GM12873 (cell line): ENCODE measurements around the gene STAT4.
A peak's percentile ranks its signal among the peaks of the same experiment; 100 is the strongest.

Source experiments
- TF ChIP-seq, protein P1 (sequence below): IDR thresholded peaks from 2 replicates; pipeline ENCODE4 v1.5.1; 2012; ENCODE audit warnings: low read depth, mild to moderate bottlenecking, moderate library complexity, low read length, control low read depth; ENCODE audit not compliant: insufficient read depth; ENCODE audit errors: missing control alignments

STAT4 gene

GRCh38 chr2:191032588-191033429, 118.0 kb downstream of the STAT4 start:
- TF ChIP-seq, protein P1, sequence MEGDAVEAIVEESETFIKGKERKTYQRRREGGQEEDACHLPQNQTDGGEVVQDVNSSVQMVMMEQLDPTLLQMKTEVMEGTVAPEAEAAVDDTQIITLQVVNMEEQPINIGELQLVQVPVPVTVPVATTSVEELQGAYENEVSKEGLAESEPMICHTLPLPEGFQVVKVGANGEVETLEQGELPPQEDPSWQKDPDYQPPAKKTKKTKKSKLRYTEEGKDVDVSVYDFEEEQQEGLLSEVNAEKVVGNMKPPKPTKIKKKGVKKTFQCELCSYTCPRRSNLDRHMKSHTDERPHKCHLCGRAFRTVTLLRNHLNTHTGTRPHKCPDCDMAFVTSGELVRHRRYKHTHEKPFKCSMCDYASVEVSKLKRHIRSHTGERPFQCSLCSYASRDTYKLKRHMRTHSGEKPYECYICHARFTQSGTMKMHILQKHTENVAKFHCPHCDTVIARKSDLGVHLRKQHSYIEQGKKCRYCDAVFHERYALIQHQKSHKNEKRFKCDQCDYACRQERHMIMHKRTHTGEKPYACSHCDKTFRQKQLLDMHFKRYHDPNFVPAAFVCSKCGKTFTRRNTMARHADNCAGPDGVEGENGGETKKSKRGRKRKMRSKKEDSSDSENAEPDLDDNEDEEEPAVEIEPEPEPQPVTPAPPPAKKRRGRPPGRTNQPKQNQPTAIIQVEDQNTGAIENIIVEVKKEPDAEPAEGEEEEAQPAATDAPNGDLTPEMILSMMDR: no peak

DNA sequence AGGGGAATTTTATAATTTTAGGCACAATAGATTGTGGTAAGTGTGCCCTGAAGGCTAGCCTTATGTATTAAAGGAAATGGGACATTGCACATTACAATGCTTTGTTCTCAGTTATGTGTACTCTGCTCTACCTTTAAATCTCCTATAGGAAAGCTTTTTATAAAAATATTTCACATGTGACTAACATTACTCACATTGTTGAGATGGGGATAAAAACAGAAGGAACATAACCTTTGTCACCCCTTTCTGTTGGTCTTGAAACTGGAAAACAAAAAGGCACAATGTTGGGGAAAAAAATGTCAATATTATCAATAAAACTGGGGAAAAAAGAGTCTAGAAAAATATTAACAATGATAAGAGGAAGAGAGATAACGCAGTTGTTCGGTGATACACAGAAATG, 119.5 kb downstream of the STAT4 start:
- TF ChIP-seq, protein P1: no peak

DNA sequence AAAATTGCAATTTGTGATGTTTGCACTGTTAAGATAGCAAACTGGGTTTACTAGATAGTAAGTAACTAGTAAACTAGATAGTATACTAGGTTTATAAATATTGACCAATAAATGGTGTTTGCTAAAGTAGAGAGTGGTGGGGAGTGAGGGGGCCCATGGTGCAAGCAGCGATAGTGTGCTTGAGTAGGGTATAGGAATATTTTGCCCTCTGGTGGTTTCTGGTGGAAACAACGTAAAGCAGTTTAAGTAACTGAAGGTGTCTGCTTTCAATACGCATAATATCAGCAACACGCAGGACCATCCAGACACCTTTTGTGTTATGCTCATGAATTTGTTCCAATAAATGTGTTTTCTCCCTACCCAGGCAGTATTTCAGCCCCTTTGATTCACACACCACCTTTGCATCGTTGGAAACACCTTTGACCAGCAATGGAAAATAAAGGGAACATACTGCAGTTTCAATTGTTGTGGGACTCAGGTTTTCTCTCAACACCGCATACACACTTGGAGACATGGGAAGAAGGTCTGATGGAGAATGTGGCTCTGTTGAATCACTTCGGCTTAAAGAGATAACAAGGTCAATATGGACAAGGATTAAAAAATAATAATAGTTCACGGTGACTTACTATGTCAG, 120.2 kb downstream of the STAT4 start:
- TF ChIP-seq, protein P1: peak; percentile 79

- TF ChIP-seq, protein P1: no peak
Measured at GRCh38 chr2:191029280-191029950, 121.4 kb downstream of the STAT4 start.

- TF ChIP-seq, protein P1: no peak
Measured at GRCh38 chr2:191026377-191026776, 124.4 kb downstream of the STAT4 start.

DNA sequence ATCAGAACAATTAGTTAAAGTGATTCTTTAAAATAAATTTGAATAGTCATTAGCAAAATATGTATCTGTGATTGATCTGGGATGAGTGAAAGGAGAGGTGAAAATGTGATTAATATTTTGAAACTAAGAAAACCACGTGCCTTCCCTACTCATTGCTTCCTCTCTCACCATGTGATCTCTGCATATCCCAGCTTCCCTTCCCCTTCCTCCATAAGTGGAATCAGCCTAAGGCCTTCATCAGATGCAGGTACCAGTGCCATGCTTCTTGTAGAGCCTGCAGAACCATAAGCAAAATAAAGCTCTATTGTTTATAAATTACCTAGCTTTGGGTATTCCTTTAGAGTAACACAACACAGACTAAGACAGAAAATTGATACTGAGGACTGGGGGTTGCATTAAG, 125.7 kb downstream of the STAT4 start:
- TF ChIP-seq, protein P1: no peak

- TF ChIP-seq, protein P1: no peak
Measured at GRCh38 chr2:191023235-191023679, 127.5 kb downstream of the STAT4 start.
